Activated naive CD4-positive, alpha-beta T cell treated with anti-CD3 and anti-CD28 coated beads for 36 hours (primary cell): ENCODE results near the gene CYB5R4. TPM values are rescaled to one million over a fixed set of nuclear protein-coding genes. Genes with fewer than 3 reads are reported as not detected.

Experiments used
- CTCF ChIA-PET: fragments of 350-600 bp; sonication (Branson Sonifier 250); formaldehyde crosslinking; loops from one replicate; lab custom pipeline; 2021; ENCODE audit warnings: antibody characterized with exemption; lab: Charles Lee
- DNase-seq: peaks from one replicate; pipeline ENCODE4 v3.0.0-alpha.2; 2020
- H3K27ac Mint-ChIP-seq: one replicate; pipeline ENCODE4 v1.8.0; 2021; ENCODE audit warnings: mild to moderate bottlenecking, mixed read lengths
- H3K27me3 Mint-ChIP-seq: one replicate; pipeline ENCODE4 v1.8.0; 2021; ENCODE audit warnings: low read depth, mixed read lengths
- H3K36me3 Mint-ChIP-seq: one replicate; pipeline ENCODE4 v1.8.0; 2021; ENCODE audit warnings: low read depth, mixed read lengths
- H3K4me1 Mint-ChIP-seq: one replicate; pipeline ENCODE4 v1.8.0; 2021; ENCODE audit warnings: low read depth, mixed read lengths
- H3K4me3 Mint-ChIP-seq: one replicate; pipeline ENCODE4 v1.8.0; 2021; ENCODE audit warnings: mild to moderate bottlenecking, moderate library complexity, mixed read lengths
- H3K9me3 Mint-ChIP-seq: one replicate; pipeline ENCODE4 v1.8.0; 2021; ENCODE audit warnings: mixed read lengths
- intact Hi-C: fragments of 100-400 bp; cut with micrococcal nuclease; formaldehyde crosslinking; loops from one replicate; pipeline ENCODE4 v1.15.1; 2023
- total RNA-seq, 2 experiments: library from RNA; stranded (reverse); gene quantifications; one replicate each; pipeline ENCODE4 v1.2.3, GENCODE V29; 2021

Gene CYB5R4
- total RNA-seq, 2 experiments from 2014 or later, result 23.5 to 24.5 TPM

GRCh38 chr6:84003131-84003530, 143.6 kb downstream of the CYB5R4 start:
- Mint-ChIP-seq H3K27ac (no peak overlapping the region), H3K4me3 (no peak overlapping the region)
- CTCF ChIA-PET, result no interaction called here

GRCh38 chr6:84003654-84004053, 144.2 kb downstream of the CYB5R4 start:
- intact Hi-C loops, result no loop called here
- no peak overlapping the region for H3K27ac Mint-ChIP-seq
- H3K4me3 Mint-ChIP-seq, result no peak overlapping the region
- no peaks in the 10 kb centered on the region for H3K36me3 Mint-ChIP-seq
- DNase-seq, result no peak
- H3K9me3 Mint-ChIP-seq, result no peaks in the 10 kb centered on the region
- CTCF ChIA-PET, result no interaction called here
- H3K4me1 Mint-ChIP-seq, result no peaks in the 10 kb centered on the region
- H3K27me3 Mint-ChIP-seq, result peaks cover 18% of the 10 kb centered on the region

More at GRCh38 chr6:84003131-84003530, 143.6 kb downstream of the CYB5R4 start:
- intact Hi-C loops, result no loop called here
- H3K36me3 Mint-ChIP-seq, result no peaks in the 10 kb centered on the region
- H3K27me3 Mint-ChIP-seq, result peaks cover 18% of the 10 kb centered on the region
- H3K4me1 Mint-ChIP-seq, result no peaks in the 10 kb centered on the region
- no peak for DNase-seq
- H3K9me3 Mint-ChIP-seq, result no peaks in the 10 kb centered on the region

- intact Hi-C loops, result no loop called here
- H3K36me3 Mint-ChIP-seq, result no peaks in the 10 kb centered on the region
These were observed 148.4 kb downstream of the CYB5R4 start for GRCh38 chr6:84007871-84008270.

GRCh38 chr6:84013354-84013753, 153.9 kb downstream of the CYB5R4 start:
- H3K36me3 Mint-ChIP-seq, result no peaks in the 10 kb centered on the region
- no peak for DNase-seq
- intact Hi-C loops, result no loop called here
- H3K27ac Mint-ChIP-seq, result no peak overlapping the region
- H3K9me3 Mint-ChIP-seq, result no peaks in the 10 kb centered on the region
- peaks cover 10% of the 10 kb centered on the region for H3K27me3 Mint-ChIP-seq
- no peaks in the 10 kb centered on the region for H3K4me1 Mint-ChIP-seq
- H3K4me3 Mint-ChIP-seq, result no peak overlapping the region
- CTCF ChIA-PET, result interaction anchor here (0.6 kb wide), 1 partner anchor 11 kb away, joined by 3 read pairs; no protein-coding TSS in a partner anchor

More at GRCh38 chr6:84007871-84008270, 148.4 kb downstream of the CYB5R4 start:
- peaks cover 12% of the 10 kb centered on the region for H3K27me3 Mint-ChIP-seq
- H3K4me1 Mint-ChIP-seq, result no peaks in the 10 kb centered on the region
- H3K9me3 Mint-ChIP-seq, result no peaks in the 10 kb centered on the region
- no peak overlapping the region for H3K4me3 Mint-ChIP-seq
- no peak overlapping the region for H3K27ac Mint-ChIP-seq
- no peak for DNase-seq
- CTCF ChIA-PET, result no interaction called here

GRCh38 chr6:84013931-84014330, 154.4 kb downstream of the CYB5R4 start:
- DNase-seq, result no peak
- H3K36me3 Mint-ChIP-seq, result no peaks in the 10 kb centered on the region
- no peak overlapping the region for H3K27ac Mint-ChIP-seq
- H3K9me3 Mint-ChIP-seq, result no peaks in the 10 kb centered on the region
- no peaks in the 10 kb centered on the region for H3K4me1 Mint-ChIP-seq
- peaks cover 13% of the 10 kb centered on the region for H3K27me3 Mint-ChIP-seq
- CTCF ChIA-PET, result no interaction called here
- H3K4me3 Mint-ChIP-seq, result no peak overlapping the region
- intact Hi-C loops, result no loop called here

GRCh38 chr6:84016029-84016428, 156.5 kb downstream of the CYB5R4 start:
- Mint-ChIP-seq H3K4me3 (no peak overlapping the region), H3K27ac (no peak overlapping the region)

More at GRCh38 chr6:84016029-84016428, 156.5 kb downstream of the CYB5R4 start:
- CTCF ChIA-PET, result no interaction called here
- intact Hi-C loops, result no loop called here
- Mint-ChIP-seq H3K27me3 (peaks cover 14% of the 10 kb centered on the region), H3K9me3 (no peaks in the 10 kb centered on the region), H3K4me1 (no peaks in the 10 kb centered on the region), H3K36me3 (no peaks in the 10 kb centered on the region)
- DNase-seq, result no peak

Other genes with a start within 250 kb of the CYB5R4 start
- not detected for gene SNAP91, start 150.6 kb upstream of the CYB5R4 start, total RNA-seq
- gene RIPPLY2, start 6.3 kb upstream of the CYB5R4 start, total RNA-seq, result not detected
- gene MRAP2, start 174.1 kb downstream of the CYB5R4 start, total RNA-seq, result not detected